Stimulated activated CD4-positive, alpha-beta T cell treated with anti-CD3 and anti-CD28 coated beads, Interleukin-4, amount 100 ng/mL, for 4 hours (primary cell): Measurements from ENCODE around the gene RTN4R.
A peak's percentile ranks its signal among the peaks of the same experiment; 100 is the strongest.

Experiments used
- DNase-seq, 2 experiments: peaks; one replicate each; pipeline ENCODE4 v3.0.0-alpha.2; 2020

Gene RTN4R

GRCh38 chr22:20254975-20255946, 12.9 kb downstream of the RTN4R start:
- no peak for DNase-seq

GRCh38 chr22:20253161-20253560, 15.0 kb downstream of the RTN4R start:
- no peak for DNase-seq

- DNase-seq = no peak
Observed at GRCh38 chr22:20251981-20252380, 16.1 kb downstream of the RTN4R start.

- no peak for DNase-seq
Observed at GRCh38 chr22:20251491-20251890, 16.6 kb downstream of the RTN4R start.

GRCh38 chr22:20249797-20250354, 18.2 kb downstream of the RTN4R start:
- no peak for DNase-seq

GRCh38 chr22:20248461-20248978, 19.6 kb downstream of the RTN4R start:
- DNase-seq = no peak

GRCh38 chr22:20247608-20248171, 20.4 kb downstream of the RTN4R start:
- no peak for DNase-seq

GRCh38 chr22:20247010-20247505, 21.1 kb downstream of the RTN4R start:
- no peak for DNase-seq

GRCh38 chr22:20246368-20247009, 21.6 kb downstream of the RTN4R start:
- no peak for DNase-seq

- DNase-seq = no peak
Observed at GRCh38 chr22:20245577-20246367, 22.3 kb downstream of the RTN4R start.

GRCh38 chr22:20244691-20245576, 23.2 kb downstream of the RTN4R start:
- DNase-seq = peak in 1 of 2 experiments; percentile 36

- DNase-seq = no peak
Observed at GRCh38 chr22:20244250-20244648, 23.9 kb downstream of the RTN4R start.

GRCh38 chr22:20243537-20244249, 24.4 kb downstream of the RTN4R start:
- peak; percentile 37 to 43 for DNase-seq

GRCh38 chr22:20243176-20243536, 25.0 kb downstream of the RTN4R start:
- no peak for DNase-seq

- DNase-seq = no peak
Observed at GRCh38 chr22:20242393-20243175, 25.5 kb downstream of the RTN4R start.

GRCh38 chr22:20241579-20242392, 26.3 kb downstream of the RTN4R start:
- no peak for DNase-seq

GRCh38 chr22:20240900-20241299, 27.2 kb downstream of the RTN4R start:
- no peak for DNase-seq

GRCh38 chr22:20240447-20240764, 27.7 kb downstream of the RTN4R start:
- DNase-seq = no peak
